ENCODE data around the gene ZNF787. TPM values are rescaled to one million over a fixed set of nuclear protein-coding genes. Genes with fewer than 3 reads are reported as not detected.

ZNF787 gene
- total and polyA plus RNA-seq, 2 of the 13 experiments (the other 11 are each of a cell fraction or from before 2014, with no cell fraction given): 15.1 to 42.8 TPM

GRCh38 chr19:56140583-56141416 lies 19.7 kb upstream of the ZNF787 start, which contains the start of gene ZNF444 (continued):
- TF ChIP-seq ZNF597 (CRISPR knock-in tag; IDR thresholded peaks at IDR 0.05) (0 out of 2 replicates have a peak, but pooled peaks have one; percentile 47), USF2 (IDR thresholded peaks at IDR 0.05; ENCODE audit: low read depth, low read length) (no peak), USF2 (CRISPR knock-in tag; IDR thresholded peaks at IDR 0.05; ENCODE audit: borderline replicate concordance) (no peak), ZKSCAN5 (CRISPR knock-in tag; IDR thresholded peaks at IDR 0.05) (no peak), AGO2 (optimal IDR thresholded peaks at IDR 0.05; ENCODE audit: low read depth, low read length) (no peak), ZC3H13 (CRISPR knock-in tag; IDR thresholded peaks at IDR 0.05) (no peak), THAP8 (CRISPR knock-in tag; IDR thresholded peaks at IDR 0.05; ENCODE audit: borderline replicate concordance) (no peak), BRCA1 (CRISPR knock-in tag; IDR thresholded peaks at IDR 0.05) (no peak), BATF2 (CRISPR knock-in tag; IDR thresholded peaks at IDR 0.05) (no peak), RARA (CRISPR knock-in tag; IDR thresholded peaks at IDR 0.05) (no peak), PAWR (CRISPR knock-in tag; IDR thresholded peaks at IDR 0.05; ENCODE audit: borderline replicate concordance) (no peak), RBFOX2 (IDR thresholded peaks at IDR 0.05; ENCODE audit: low read depth, low read length) (peak; percentile 58), ZKSCAN8 (CRISPR knock-in tag; IDR thresholded peaks at IDR 0.05; ENCODE audit: borderline replicate concordance) (peak; percentile 26; the same call in 1 of the 2 replicates), ZNF616 (CRISPR knock-in tag; IDR thresholded peaks at IDR 0.05; ENCODE audit: low read depth) (no peak), ZNF430 (CRISPR knock-in tag; IDR thresholded peaks at IDR 0.05) (no peak), SMAD1 (CRISPR knock-in tag; IDR thresholded peaks at IDR 0.05; ENCODE audit: borderline replicate concordance, low read depth) (peak; percentile 64; the same call in 1 of the 2 replicates), ARID4A (CRISPR knock-in tag; IDR thresholded peaks at IDR 0.05; ENCODE audit: borderline replicate concordance) (peak; percentile 61), TBX2 (CRISPR knock-in tag; IDR thresholded peaks at IDR 0.05; ENCODE audit: borderline replicate concordance) (peak; percentile 67), CHCHD3 (CRISPR knock-in tag; IDR thresholded peaks at IDR 0.05) (no peak)

Measured in HepG2 (cell line).